Activated T-helper 9 cell treated with anti-CD3 and anti-CD28 coated beads, Interleukin-2, amount 50 U/mL, for 16 hours (primary cell): ENCODE results near the gene SERINC5.
"Not testable (repeated sequence)": the region's sequence is repeated elsewhere in the genome, so short reads cannot be mapped to it uniquely, and the experiment has no call there.

Experiments used
- DNase-seq: peaks from one replicate; pipeline ENCODE4 v3.0.0-alpha.2; 2020; ENCODE audit warnings: low read depth

Gene SERINC5

DNA sequence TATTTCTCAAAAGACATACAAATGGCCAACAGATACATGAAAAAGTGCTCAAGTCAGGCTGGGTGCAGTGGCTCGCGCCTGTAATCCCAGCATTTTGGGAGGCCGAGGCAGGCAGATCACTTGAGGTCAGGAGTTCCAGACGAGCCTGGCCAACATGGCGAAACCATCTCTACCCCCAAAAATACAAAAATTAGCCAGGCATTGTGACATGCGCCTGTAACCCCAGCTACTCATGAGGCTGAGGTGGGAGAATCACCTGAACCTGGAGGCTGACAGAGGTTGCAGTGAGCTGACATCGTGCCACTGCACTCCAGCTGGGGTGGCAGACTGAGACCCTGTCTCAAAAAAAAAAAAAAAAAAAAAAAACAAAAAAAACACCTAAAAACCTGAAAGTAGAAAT lies 119.0 kb downstream of the SERINC5 start:
- not testable (repeated sequence) for DNase-seq

GRCh38 chr5:80134876-80135275 lies 121.0 kb downstream of the SERINC5 start:
- no peak for DNase-seq

- DNase-seq: no peak
Measured at GRCh38 chr5:80129146-80129545, 126.7 kb downstream of the SERINC5 start.

DNA sequence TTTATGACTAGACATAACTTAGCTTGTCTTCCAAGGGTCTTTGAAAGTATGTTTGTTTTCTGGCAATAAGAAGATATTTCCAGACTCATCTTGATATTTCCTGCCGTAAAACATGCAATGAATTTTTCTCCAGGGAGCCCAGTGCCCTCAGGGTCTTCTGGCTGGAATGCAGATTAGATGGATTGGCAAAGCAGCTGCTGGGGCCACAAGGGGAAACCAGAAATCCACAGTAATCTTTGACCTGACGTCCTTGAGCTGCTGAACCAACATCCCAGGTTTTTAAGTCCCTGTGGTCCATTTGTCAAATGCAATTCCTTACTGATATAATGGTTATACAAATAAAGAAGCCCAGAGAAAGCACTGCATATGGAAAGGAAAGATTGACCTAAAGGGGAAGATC lies 127.7 kb downstream of the SERINC5 start:
- DNase-seq: no peak

GRCh38 chr5:80127116-80127552 lies 128.7 kb downstream of the SERINC5 start:
- DNase-seq: no peak

GRCh38 chr5:80125962-80126480 lies 129.8 kb downstream of the SERINC5 start:
- no peak for DNase-seq

GRCh38 chr5:80125022-80125961 lies 130.6 kb downstream of the SERINC5 start:
- no peak for DNase-seq

DNA sequence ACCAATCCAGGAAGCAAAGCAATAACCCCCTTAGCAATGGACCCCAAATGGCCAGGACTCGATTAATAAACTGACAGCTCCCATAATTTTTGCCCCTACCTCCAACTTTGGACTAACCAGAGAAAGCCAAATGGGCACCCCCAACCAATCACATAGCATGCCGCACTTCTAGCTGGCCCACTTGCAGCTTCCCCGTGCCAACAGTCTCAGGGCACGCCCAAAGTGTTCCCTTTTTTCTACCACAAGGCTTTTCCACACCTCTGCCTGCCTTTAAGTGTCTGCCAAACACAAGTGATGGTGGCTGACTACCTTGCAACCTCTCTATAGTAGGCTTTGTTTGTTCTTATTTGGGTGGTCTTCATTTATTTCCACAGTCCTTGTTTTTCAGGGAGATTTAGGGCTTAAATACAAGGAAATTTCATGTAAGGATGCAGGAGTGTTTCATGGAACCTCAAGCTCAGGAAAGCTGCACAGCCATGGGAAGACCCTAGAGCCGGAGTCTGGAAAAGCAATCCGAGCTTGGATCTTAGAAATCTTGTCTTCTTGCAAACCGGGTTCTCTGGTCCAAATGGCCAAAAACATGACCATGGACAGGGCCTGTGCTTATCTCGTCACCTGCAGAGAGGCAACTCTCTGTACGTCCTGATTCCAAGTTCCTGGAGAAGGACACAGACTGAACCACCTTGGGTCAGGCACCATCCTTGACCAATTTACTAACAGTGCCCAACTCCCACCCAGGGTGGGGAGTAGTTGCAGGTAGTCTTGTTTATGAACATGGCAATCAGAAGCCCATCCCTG lies 131.5 kb downstream of the SERINC5 start:
- no peak for DNase-seq

DNA sequence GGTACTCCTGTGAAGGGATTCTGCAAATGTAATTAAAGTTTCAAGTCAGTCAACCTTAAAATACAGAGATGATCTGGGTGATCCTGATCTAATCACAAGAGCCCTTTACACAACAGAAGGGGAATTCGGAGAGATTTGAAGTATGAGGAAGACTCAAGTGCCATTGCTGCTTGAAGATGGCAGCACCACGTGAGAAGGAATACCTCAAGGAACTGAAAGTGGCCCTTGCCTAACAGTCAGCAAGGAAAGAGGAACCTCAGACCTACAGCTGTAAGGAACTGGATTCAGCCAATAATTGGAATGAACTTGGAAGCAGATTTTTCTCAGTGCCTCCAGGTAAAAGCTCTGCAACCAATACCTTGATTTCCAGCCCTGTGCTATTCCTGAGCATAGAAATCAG lies 133.3 kb downstream of the SERINC5 start:
- no peak for DNase-seq

GRCh38 chr5:80119372-80119771 lies 136.5 kb downstream of the SERINC5 start:
- no peak for DNase-seq

- no peak for DNase-seq
Measured at GRCh38 chr5:80117446-80117845, 138.4 kb downstream of the SERINC5 start.

DNA sequence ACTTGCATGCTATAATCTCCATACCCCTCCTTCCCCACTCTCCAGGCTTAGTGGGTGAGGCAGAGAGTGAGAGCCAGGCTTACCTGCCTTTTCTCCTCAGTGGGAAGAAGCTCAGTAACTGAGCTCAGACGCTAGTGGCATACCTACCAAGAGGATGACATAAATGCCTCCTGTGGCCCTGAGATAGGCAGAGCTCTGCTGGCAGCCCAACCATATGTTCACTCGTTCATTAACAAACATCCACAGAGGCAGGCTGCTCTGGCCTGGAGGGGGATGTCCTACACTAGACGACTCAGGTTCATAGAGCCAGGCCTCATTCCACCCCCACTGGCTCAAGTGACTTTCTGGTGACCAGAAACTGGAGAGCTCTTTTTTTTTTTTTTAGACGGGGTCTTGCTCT lies 139.4 kb downstream of the SERINC5 start:
- DNase-seq: no peak

DNA sequence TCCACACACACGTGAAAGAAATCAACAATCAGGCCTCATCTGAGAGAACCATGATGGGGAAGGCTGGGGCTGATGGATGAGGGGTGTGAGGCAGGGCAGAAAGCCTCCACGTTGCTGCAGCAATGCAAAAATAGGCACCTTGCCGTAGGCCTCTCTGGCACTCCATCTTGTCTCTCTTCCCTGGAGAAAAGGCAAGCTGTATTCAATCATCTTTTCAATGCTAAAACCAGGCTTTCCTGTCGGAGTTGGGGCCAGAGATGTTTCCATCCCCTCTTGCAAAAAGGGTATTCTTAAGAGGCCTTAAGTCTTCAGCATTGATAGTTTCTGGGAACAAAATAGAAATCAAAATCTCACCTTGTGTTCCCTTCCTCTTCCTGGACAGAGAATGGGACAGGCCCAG lies 139.8 kb downstream of the SERINC5 start:
- no peak for DNase-seq

DNA sequence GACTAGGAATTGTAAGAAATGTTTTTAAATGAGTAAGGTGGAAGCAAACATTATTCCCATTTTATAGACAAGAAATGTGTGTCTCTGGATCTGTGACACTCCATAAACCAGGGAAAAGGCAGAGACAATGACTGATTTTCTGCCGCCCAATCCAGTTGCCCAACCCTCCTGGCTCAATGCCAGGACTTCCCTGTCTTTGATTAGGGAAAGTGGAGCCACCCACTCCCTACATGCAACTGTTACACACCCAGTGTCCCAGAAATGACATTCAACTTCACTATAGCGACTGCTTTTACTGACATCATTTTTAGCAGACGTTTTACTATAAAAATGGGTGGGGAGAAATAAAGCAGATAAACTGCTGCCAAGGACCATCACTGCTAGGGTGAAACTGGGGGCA lies 141.0 kb downstream of the SERINC5 start:
- no peak for DNase-seq

DNA sequence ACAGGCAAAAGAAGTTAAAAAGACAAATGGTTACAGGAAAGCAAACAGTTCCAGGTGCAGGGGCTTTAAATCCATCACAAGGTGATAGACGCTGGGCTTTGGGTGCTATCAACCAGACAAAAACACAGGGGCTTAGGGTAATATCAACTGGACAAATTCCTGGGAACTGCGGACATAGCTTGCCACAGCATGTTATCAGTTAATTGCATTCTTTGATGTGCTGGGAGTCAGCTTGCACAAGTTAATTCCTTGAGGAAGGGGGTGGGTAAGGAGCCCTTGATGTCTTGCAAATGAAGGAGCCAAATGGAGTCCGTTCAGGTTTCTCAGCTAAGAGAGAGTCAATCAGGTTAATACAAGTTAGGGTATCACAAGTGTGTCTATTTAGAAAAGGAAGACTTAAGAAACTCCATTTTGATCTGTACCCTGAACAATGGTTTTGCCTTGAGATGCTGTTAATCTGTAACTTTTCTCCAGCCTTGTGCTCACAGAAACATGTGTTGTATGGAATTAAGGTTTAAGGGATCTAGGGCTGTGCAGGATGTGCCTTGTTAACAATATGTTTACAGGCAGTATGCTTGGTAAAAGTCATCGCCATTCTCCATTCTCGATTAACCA lies 144.4 kb downstream of the SERINC5 start:
- DNase-seq: not testable (repeated sequence)

DNA sequence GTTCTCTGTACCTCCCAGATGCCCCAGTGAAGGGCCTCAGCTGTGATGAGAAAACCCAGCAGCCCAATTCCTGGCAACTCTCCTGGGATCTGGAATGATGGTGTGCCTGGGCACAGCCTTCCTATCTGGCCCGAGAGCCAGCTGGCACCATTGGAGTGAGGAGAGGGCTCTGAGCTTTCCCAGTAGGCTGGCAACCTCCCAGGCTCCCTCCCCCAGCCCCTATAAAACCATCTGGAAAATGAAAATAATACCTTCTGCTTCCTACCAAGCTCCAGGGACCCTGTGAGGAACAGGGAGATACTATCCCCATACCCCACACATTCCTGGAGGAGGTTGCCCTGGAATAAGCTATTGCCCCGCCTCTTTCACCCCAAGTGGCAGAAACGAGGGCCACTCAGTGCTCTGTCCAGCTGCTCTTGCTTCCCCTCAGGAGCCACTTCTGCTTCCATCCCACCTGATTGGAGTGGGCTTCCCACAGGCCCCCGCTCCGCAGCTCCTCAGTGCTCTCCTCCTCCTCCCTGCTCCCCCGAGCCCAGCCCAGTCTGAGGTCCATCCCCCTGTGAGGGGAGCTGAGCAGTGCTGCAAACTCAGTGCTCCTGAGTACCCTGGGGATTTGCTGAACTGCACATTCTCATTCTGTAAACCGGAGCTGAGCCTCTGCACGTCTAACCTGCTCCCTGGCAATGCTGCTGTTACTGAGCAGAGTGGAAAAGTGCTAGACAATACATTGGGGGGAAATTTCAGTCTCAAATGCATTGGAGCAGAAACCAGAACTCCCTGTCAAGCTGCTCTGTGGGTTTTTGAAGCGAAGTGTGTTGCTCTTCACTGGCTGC lies 146.0 kb downstream of the SERINC5 start:
- DNase-seq: no peak

GRCh38 chr5:80106916-80107315 lies 148.9 kb downstream of the SERINC5 start:
- DNase-seq: no peak

DNA sequence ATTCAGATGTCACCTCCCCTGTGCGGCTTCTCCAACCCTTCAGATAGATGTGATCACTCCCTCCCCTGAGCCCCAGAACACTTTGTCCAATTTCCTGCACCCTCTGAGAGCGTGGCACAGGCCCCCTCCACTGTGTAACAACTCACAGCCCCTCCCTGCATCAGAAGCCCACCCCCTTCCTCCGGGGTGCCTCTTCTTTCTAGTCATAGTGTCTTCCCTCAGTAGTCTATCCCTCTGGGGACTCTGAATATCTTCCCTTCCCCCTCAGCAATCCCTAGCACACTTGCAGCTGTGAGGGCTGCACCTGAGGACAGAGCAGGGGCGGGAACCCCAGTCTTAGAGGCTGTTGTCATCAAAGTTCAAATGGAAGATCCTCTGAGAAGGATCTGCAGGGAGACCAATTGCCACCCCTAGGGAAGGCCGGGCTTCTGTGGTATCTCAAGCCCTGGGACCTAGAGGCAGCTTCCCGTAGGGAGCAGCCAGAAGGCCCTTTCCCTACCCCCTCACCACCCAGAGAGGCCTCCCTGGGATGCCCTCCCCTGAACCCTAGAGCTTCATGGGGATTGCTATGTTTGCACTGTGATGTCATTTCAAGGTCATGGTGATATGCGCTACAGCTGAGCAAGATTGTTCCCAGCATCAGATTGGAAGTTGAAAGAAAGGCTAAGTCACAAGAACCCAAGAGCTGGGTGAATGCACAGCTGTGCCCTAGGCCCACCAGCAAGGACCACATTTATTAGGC lies 150.0 kb downstream of the SERINC5 start:
- no peak for DNase-seq

DNA sequence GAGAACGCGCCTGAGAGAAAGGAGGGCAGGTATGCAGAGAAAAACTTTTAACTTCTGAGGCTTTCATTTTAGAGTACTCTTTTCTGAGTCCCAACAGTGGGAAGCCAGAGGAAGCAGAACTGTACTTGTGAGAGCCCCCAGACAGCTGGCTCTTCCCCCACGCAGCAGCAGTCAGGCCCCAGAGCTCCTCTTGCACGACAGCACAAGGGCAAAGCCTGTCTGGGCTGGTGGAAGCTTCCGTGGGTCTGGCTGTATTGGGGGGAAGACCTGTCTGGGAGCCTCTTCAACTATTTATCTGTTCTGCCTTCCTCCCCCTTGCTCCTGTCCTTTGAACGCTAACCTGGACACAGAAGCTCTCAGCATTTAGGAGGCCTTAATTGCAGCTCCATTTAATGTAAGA lies 152.5 kb downstream of the SERINC5 start:
- no peak for DNase-seq

DNA sequence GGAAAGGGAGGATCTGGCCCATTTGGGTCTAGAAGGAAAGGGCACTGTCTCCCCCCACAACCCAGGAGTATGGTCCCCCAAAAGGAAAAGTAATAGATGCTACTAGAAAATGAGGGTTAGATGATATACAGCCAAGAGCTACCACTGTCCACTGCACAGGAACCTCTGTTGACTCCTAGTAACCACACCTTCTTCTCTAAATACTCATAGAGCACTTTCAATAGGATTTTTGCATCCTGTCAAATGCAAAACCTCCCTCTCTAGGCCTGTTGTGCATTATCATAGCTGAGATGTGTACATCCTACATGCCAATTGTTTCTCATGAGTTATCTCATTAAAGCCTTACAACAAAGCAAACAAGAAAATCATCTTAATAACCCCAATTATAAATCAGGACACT lies 153.9 kb downstream of the SERINC5 start:
- DNase-seq: no peak

GRCh38 chr5:80097451-80097850 lies 158.4 kb downstream of the SERINC5 start:
- DNase-seq: no peak
